DOHH2 (cell line): Measurements from ENCODE around the gene CD2AP.

Experiments used
- EZH2phosphoT487 ChIP-seq: fragments of 200-600 bp; sonication (generic); IDR thresholded peaks from 2 replicates; pipeline ENCODE4 v1.6.1; 2017; ENCODE audit warnings: borderline replicate concordance, mild to moderate bottlenecking, antibody characterized with exemption, low read length, moderate library complexity, mixed read lengths
- TF ChIP-seq, protein P1 (sequence below): fragments of 200-600 bp; sonication (generic); IDR thresholded peaks from one replicate; pipeline ENCODE4 v1.5.1; 2014; ENCODE audit warnings: antibody characterized with exemption, mild to moderate bottlenecking, low read depth, low read length; ENCODE audit not compliant: poor library complexity, severe bottlenecking

DNA sequence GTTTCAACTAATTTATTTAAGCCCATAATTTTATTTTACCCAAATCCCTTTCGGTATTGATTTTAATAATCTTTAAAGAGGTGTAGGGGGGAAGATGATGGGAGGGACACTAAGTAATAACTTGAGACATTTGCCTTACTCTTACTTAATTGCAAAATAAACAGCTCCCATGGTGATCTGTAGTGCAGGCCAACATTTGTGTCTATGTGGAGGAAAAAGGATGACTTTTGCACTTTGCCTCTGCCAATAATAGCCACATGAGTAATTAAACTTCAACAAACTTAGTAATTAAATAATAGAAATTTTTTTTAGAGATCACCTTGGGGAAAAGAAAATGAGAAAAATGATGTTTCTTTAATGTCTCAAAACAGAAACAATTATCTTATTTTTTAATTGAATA is 29.9 kb upstream of the CD2AP start:
- TF ChIP-seq, protein P1, sequence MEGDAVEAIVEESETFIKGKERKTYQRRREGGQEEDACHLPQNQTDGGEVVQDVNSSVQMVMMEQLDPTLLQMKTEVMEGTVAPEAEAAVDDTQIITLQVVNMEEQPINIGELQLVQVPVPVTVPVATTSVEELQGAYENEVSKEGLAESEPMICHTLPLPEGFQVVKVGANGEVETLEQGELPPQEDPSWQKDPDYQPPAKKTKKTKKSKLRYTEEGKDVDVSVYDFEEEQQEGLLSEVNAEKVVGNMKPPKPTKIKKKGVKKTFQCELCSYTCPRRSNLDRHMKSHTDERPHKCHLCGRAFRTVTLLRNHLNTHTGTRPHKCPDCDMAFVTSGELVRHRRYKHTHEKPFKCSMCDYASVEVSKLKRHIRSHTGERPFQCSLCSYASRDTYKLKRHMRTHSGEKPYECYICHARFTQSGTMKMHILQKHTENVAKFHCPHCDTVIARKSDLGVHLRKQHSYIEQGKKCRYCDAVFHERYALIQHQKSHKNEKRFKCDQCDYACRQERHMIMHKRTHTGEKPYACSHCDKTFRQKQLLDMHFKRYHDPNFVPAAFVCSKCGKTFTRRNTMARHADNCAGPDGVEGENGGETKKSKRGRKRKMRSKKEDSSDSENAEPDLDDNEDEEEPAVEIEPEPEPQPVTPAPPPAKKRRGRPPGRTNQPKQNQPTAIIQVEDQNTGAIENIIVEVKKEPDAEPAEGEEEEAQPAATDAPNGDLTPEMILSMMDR = no peak
- no peak for TF ChIP-seq EZH2phosphoT487
